HG03354 (cell line): Measurements from ENCODE around the gene GCGR.

ENCODE experiments used
- ATAC-seq: cut with Tn5 transposase; IDR thresholded peaks from one replicate; pipeline ENCODE4 v1.9.1; 2021; ENCODE audit warnings: mild to moderate bottlenecking; ENCODE audit not compliant: unreplicated experiment, poor library complexity, severe bottlenecking

The GCGR gene

GRCh38 chr17:81803728-81804558, at the start of gene GCGR:
GCGR (plus strand) TSS chr17:81804150; CDS start chr17:81809019, 4,869 bp downstream.
- no peak for ATAC-seq

- ATAC-seq, result no peak
Measured at GRCh38 chr17:81792675-81793615, 11.0 kb upstream of the GCGR start.

- no peak for ATAC-seq
Measured at GRCh38 chr17:81794074-81794476, 9.9 kb upstream of the GCGR start.

GRCh38 chr17:81794509-81794908, 9.4 kb upstream of the GCGR start:
- no peak for ATAC-seq

GRCh38 chr17:81801327-81801726, 2.6 kb upstream of the GCGR start:
- no peak for ATAC-seq

- no peak for ATAC-seq
Measured at GRCh38 chr17:81802048-81802758, 1.7 kb upstream of the GCGR start.

GRCh38 chr17:81802856-81803643, 900 bp upstream of the GCGR start:
- no peak for ATAC-seq

GRCh38 chr17:81804559-81805399, 829 bp downstream of the GCGR start:
- no peak for ATAC-seq

- ATAC-seq, result no peak
Measured at GRCh38 chr17:81805707-81806460, 1.9 kb downstream of the GCGR start.

- ATAC-seq, result no peak
Measured at GRCh38 chr17:81806461-81807209, 2.7 kb downstream of the GCGR start.

GRCh38 chr17:81807210-81807719, 3.3 kb downstream of the GCGR start:
- no peak for ATAC-seq

GRCh38 chr17:81807839-81808238, 3.9 kb downstream of the GCGR start:
- no peak for ATAC-seq

- ATAC-seq, result no peak
Measured at GRCh38 chr17:81808778-81809555, 5.0 kb downstream of the GCGR start.

- ATAC-seq, result no peak
Measured at GRCh38 chr17:81809556-81809998, 5.6 kb downstream of the GCGR start.

- ATAC-seq, result no peak
Measured at GRCh38 chr17:81810476-81810875, 6.5 kb downstream of the GCGR start.
